Measurements from ENCODE around the gene SEMA3A. TPM values are rescaled to one million over a fixed set of nuclear protein-coding genes. Genes with fewer than 3 reads are reported as not detected.

The SEMA3A gene
- total and polyA plus RNA-seq, 4 donors, result 0.13 to 0.56 (median 0.20) TPM

- TF ChIP-seq RXRA (IDR thresholded peaks at IDR 0.05) (no peak), TAF1 (conservative IDR thresholded peaks at IDR 0.05) (no peak)
- TF ChIP-seq, protein P1, sequence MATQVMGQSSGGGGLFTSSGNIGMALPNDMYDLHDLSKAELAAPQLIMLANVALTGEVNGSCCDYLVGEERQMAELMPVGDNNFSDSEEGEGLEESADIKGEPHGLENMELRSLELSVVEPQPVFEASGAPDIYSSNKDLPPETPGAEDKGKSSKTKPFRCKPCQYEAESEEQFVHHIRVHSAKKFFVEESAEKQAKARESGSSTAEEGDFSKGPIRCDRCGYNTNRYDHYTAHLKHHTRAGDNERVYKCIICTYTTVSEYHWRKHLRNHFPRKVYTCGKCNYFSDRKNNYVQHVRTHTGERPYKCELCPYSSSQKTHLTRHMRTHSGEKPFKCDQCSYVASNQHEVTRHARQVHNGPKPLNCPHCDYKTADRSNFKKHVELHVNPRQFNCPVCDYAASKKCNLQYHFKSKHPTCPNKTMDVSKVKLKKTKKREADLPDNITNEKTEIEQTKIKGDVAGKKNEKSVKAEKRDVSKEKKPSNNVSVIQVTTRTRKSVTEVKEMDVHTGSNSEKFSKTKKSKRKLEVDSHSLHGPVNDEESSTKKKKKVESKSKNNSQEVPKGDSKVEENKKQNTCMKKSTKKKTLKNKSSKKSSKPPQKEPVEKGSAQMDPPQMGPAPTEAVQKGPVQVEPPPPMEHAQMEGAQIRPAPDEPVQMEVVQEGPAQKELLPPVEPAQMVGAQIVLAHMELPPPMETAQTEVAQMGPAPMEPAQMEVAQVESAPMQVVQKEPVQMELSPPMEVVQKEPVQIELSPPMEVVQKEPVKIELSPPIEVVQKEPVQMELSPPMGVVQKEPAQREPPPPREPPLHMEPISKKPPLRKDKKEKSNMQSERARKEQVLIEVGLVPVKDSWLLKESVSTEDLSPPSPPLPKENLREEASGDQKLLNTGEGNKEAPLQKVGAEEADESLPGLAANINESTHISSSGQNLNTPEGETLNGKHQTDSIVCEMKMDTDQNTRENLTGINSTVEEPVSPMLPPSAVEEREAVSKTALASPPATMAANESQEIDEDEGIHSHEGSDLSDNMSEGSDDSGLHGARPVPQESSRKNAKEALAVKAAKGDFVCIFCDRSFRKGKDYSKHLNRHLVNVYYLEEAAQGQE (IDR thresholded peaks at IDR 0.05), result no peak
- Histone ChIP-seq H3K4me3 (ENCODE audit: low read depth in 1 of 3, low read length in 3 of 3) (no peak overlapping the region), H3K9ac (ENCODE audit: low read depth in 1 of 2, low read length in 2 of 2) (no peak overlapping the region)
Observed at GRCh38 chr7:84191261-84191660, 3.3 kb downstream of the SEMA3A start.

GRCh38 chr7:84190016-84190705, 4.4 kb downstream of the SEMA3A start:
- peaks cover 0 to 2% (median 0%) of the 10 kb centered on the region in 4 donors for H3K4me1 ChIP-seq (ENCODE audit: control insufficient read depth in 4 of 4, insufficient read depth in 4 of 4, low read length in 3 of 4)
- H3K27me3 ChIP-seq (ENCODE audit: control insufficient read depth in 4 of 4, insufficient read depth in 4 of 4, low read length in 3 of 4), result peaks cover 0 to 4% (median 0%) of the 10 kb centered on the region in 4 donors
- DNase-seq (ENCODE audit: low spot score), result no peak
- TF ChIP-seq YY1 (IDR thresholded peaks at IDR 0.05) (no peak), HNF4G (IDR thresholded peaks at IDR 0.05) (no peak), NR2F2 (IDR thresholded peaks at IDR 0.05) (no peak), TAF1 (conservative IDR thresholded peaks at IDR 0.05) (no peak), HNF4A (conservative IDR thresholded peaks at IDR 0.05) (no peak), SP1 (IDR thresholded peaks at IDR 0.05) (no peak), RAD21 (IDR thresholded peaks at IDR 0.05) (no peak), ZBTB33 (IDR thresholded peaks at IDR 0.05) (no peak), GABPA (IDR thresholded peaks at IDR 0.05 in 1 of 2, conservative IDR thresholded peaks at IDR 0.05 in 1 of 2) (no peak), JUND (IDR thresholded peaks at IDR 0.05) (no peak), FOXA2 (IDR thresholded peaks at IDR 0.05) (no peak)
- TF ChIP-seq, protein P2, sequence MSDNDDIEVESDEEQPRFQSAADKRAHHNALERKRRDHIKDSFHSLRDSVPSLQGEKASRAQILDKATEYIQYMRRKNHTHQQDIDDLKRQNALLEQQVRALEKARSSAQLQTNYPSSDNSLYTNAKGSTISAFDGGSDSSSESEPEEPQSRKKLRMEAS (IDR thresholded peaks at IDR 0.05), result no peak
- TF ChIP-seq, protein P3, sequence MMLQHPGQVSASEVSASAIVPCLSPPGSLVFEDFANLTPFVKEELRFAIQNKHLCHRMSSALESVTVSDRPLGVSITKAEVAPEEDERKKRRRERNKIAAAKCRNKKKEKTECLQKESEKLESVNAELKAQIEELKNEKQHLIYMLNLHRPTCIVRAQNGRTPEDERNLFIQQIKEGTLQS (IDR thresholded peaks at IDR 0.05), result no peak
- TF ChIP-seq, protein P4, sequence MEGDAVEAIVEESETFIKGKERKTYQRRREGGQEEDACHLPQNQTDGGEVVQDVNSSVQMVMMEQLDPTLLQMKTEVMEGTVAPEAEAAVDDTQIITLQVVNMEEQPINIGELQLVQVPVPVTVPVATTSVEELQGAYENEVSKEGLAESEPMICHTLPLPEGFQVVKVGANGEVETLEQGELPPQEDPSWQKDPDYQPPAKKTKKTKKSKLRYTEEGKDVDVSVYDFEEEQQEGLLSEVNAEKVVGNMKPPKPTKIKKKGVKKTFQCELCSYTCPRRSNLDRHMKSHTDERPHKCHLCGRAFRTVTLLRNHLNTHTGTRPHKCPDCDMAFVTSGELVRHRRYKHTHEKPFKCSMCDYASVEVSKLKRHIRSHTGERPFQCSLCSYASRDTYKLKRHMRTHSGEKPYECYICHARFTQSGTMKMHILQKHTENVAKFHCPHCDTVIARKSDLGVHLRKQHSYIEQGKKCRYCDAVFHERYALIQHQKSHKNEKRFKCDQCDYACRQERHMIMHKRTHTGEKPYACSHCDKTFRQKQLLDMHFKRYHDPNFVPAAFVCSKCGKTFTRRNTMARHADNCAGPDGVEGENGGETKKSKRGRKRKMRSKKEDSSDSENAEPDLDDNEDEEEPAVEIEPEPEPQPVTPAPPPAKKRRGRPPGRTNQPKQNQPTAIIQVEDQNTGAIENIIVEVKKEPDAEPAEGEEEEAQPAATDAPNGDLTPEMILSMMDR (IDR thresholded peaks at IDR 0.05; ENCODE audit: low read depth, low read length, missing input control), result no peak
- TF ChIP-seq, protein P1 (IDR thresholded peaks at IDR 0.05), result no peak
- H3K4me3 ChIP-seq (ENCODE audit: low read depth in 1 of 3, low read length in 3 of 3), result no peak overlapping the region
- 88% methylated on average over 1 of the region's 1 CpG for WGBS
- H3K9me3 ChIP-seq (ENCODE audit: control insufficient read depth in 4 of 4, low read length in 3 of 4), result no peaks in the 10 kb centered on the region
- H3K9ac ChIP-seq (ENCODE audit: low read depth in 1 of 2, low read length in 2 of 2), result no peak overlapping the region
- H3K27ac ChIP-seq (ENCODE audit: low read depth in 1 of 2, low read length in 2 of 2), result no peak overlapping the region
- no peaks in the 10 kb centered on the region for H3K36me3 ChIP-seq (ENCODE audit: control insufficient read depth in 4 of 4, insufficient read depth in 3 of 4, low read depth in 1 of 4, low read length in 3 of 4)

More at GRCh38 chr7:84191261-84191660, 3.3 kb downstream of the SEMA3A start:
- Histone ChIP-seq H3K27me3 (ENCODE audit: control insufficient read depth in 4 of 4, insufficient read depth in 4 of 4, low read length in 3 of 4) (peaks cover 0 to 4% (median 0%) of the 10 kb centered on the region in 4 donors), H3K9me3 (ENCODE audit: control insufficient read depth in 4 of 4, low read length in 3 of 4) (no peaks in the 10 kb centered on the region), H3K4me1 (ENCODE audit: control insufficient read depth in 4 of 4, insufficient read depth in 4 of 4, low read length in 3 of 4) (peaks cover 0 to 2% (median 0%) of the 10 kb centered on the region in 4 donors), H3K27ac (ENCODE audit: low read depth in 1 of 2, low read length in 2 of 2) (no peak overlapping the region), H3K36me3 (ENCODE audit: control insufficient read depth in 4 of 4, insufficient read depth in 3 of 4, low read depth in 1 of 4, low read length in 3 of 4) (no peaks in the 10 kb centered on the region)
- DNase-seq (ENCODE audit: low spot score), result no peak

Data from liver (tissue), 9 donors.